CD4-positive, alpha-beta T cell treated with Interleukin-15 for 4 hours (primary cell): Measurements from ENCODE around the gene RBM19.

Source experiments
- DNase-seq: peaks from one replicate; pipeline ENCODE4 v3.0.0-alpha.2; 2020; ENCODE audit warnings: low spot score

Gene RBM19

GRCh38 chr12:113899561-113900471 lies 66.3 kb downstream of the RBM19 start:
- DNase-seq = no peak

GRCh38 chr12:113899042-113899560 lies 67.0 kb downstream of the RBM19 start:
- no peak for DNase-seq

DNA sequence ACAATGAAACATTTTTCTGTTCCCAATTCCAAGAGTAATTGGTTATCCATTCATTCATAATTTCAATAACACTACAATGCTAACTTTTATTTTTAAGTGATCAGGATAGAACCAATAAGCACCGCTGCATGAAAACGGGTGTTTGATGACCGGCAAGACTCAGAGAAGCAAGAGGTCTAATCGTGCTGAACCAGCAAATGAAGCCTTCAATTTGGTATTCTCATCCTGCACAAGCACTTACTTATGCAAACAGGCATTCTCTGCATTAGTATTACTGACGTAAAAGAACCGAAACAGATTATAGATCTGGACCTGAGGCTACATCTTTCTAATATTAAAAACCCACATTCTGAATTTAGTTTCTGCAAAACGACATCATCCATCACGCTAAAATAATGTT lies 67.7 kb downstream of the RBM19 start:
- no peak for DNase-seq

GRCh38 chr12:113897406-113897805 lies 68.7 kb downstream of the RBM19 start:
- DNase-seq = no peak

GRCh38 chr12:113896841-113897240 lies 69.3 kb downstream of the RBM19 start:
- no peak for DNase-seq

DNA sequence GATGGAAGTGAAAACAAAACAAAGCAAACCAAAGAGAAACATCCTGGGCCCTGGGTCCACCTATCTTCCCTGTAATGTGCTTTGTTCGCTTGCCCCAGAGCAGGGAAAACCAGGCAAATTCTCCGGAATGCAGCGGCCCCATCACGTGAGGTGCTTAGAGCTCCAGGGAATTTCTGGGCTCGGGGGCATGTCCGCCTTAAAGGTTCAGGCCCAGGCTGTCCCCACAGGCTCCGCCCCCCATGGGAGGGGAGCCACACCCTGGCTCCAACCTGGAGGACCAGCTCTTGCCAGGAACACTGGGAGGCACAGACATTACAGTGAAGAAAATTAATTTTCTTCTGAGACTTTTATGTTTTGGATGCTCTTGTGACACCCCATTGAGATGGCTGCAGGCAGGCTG lies 69.9 kb downstream of the RBM19 start:
- no peak for DNase-seq

DNA sequence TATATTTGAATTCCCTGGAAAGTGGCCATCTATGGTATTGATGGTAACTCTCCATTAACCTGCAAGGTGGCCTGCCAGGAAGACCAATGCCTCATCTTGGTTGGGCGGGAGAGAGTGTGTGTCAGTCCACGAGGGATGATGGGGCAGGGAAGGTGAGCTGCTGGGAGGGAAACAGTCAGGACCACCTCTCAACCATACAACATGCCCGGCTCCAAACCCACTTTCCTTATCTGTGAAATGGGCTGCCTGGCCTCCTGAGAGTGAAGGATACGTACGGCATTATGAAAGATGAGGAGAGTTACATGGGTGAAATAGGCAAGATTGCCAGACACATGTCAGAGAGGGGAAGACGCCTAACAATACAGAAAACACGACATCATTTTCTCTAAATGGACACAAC lies 70.9 kb downstream of the RBM19 start:
- no peak for DNase-seq

DNA sequence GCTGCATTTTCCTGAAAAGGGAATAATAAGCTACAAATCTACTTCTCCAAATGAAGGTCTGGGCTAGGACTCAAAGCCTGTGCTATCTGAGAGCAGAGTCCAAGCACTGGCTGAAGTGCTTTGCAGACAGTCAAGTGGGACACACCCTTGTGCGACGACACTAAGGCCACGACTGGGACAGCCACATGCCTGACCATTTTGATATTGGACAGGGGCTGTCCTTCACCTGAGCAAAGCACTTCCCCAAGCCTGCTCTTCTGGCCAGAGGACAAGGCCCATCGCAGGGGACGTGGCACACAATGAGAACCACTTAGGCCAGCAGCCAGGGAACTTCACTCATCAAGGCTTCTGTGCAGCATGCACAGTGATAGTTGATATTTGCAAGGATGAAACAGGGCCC lies 71.4 kb downstream of the RBM19 start:
- no peak for DNase-seq

DNA sequence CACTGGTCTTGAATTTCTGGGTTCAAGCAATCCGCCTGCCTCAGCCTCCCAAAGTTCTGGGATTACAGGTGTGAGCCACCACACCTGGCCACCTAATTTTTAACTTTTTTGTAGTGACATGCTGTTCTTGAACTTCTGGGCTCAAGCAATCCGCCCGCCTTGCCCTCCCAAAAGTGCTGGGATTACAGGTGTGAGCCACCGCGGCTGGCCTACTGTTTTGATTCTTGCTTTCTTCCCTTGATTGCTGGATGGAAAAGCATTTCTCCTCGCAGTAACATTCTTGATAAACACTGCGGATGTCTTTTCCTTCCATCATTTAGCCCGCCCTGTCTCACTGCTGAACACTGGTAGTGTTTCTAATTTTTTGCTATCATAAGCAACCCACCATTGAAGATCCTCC lies 72.9 kb downstream of the RBM19 start:
- no peak for DNase-seq

- no peak for DNase-seq
Measured at GRCh38 chr12:113892556-113892955, 73.6 kb downstream of the RBM19 start.

DNA sequence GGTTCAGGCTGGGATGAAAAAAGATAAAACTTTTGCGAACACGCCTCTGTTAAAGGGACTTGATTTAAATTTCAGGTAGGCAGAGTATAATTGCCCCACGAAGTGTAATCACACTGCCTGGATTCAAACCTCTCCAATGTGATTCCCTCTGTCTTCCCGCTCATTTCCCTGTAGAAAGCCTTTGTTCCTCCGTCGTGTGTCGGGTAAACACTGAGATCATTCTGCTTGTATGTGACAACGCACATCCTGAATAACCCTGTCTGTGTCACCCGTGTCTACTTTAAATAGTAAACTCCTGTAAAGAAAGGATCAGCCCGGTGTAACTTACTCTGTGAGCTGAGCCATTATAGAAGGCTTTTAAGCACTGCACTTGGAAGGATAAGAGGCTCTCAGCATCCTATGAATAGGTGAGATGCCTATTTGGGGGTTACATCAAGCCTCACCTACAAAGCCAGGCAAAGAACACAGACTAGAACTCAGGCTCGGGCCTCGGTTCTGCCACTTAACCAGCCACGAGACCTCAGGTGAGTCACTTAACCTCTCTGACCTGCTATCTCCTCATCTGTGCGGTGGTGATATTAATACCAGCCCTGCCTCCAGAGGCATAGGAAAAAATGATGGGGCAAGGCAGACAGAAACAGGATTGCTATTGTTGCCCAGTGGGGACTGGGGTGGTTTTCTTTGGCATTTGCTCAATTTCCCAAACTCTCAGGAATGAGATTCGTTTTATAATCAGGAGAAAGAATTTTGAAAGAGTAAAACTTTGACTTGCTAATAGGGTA lies 74.2 kb downstream of the RBM19 start:
- DNase-seq = no peak

DNA sequence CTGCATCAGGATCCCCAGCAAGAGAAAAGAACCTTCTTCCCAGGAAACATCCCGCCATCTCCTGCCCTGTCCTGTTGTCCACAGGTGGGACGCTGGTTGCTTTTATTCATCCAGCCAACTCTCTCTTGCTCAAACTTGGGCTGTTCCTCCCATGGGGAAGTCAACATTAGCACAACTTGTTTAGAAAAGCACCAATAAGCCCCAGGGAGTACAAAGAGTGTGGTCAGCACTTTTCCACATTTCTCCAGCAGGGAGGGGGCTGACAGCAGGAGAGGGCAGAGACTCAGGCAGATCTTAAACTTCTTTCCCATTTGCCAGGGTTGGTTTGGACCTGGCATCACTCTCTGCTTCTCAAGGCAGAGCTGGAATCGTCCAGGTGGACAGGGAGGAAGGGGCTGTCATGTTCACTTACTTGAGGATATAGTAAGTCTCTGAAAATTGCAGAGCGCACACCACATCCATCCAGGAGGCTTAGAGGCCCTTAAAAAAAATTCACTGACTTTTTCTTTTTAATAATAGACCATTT lies 74.9 kb downstream of the RBM19 start:
- DNase-seq = no peak

- DNase-seq = no peak
Measured at GRCh38 chr12:113889891-113890581, 76.1 kb downstream of the RBM19 start.

- no peak for DNase-seq
Measured at GRCh38 chr12:113889076-113889475, 77.0 kb downstream of the RBM19 start.

GRCh38 chr12:113888435-113888834 lies 77.7 kb downstream of the RBM19 start:
- no peak for DNase-seq

GRCh38 chr12:113887906-113888305 lies 78.2 kb downstream of the RBM19 start:
- no peak for DNase-seq

- no peak for DNase-seq
Measured at GRCh38 chr12:113886721-113887120, 79.4 kb downstream of the RBM19 start.

GRCh38 chr12:113884392-113884791 lies 81.7 kb downstream of the RBM19 start:
- DNase-seq = no peak

GRCh38 chr12:113882690-113883089 lies 83.4 kb downstream of the RBM19 start:
- no peak for DNase-seq

DNA sequence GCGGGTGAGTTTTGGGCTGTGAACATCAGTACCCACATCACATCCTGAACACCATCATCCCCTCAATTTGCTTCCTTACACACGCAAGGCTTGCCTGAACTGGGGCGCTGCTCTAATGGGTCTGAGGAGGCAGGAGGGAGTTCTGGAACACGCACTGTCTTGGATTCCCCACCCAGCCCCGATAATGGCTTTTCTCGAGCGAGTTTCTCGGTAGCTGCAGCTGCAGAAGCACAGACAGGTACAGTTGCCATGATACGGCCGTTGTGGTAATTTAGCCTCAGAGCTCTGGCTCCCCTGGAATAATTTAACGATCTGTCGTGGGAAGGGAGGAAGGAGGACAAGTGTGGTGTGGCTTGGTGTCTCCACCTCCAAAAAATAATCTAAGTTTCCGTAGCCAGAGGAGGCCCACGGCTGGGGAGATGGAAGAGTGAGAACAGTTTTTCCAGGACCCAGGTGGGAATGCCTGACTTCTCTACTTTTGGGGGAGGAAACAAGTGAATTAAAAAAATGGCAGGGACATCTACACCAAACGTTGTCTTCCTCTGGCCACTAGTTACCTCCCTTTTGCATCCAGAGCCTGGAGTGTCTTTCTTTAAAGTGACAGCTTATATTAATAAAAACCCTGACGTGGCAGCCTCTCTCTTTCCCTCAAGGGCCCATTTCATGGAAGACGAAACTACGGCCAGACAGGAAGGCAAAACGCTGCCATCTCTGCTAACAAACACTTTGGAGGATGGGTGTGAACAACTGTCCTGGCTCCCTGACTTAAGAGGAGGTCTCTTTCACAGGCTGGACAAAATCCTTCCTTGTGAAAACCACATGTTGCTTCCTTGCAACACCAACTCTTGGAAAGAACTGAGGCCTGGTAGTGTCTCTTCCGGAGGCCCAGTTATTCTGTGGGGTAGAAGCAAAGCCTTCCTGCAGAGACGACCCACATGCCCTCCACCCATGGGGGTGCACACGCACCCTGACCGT lies 84.8 kb downstream of the RBM19 start:
- DNase-seq = no peak

DNA sequence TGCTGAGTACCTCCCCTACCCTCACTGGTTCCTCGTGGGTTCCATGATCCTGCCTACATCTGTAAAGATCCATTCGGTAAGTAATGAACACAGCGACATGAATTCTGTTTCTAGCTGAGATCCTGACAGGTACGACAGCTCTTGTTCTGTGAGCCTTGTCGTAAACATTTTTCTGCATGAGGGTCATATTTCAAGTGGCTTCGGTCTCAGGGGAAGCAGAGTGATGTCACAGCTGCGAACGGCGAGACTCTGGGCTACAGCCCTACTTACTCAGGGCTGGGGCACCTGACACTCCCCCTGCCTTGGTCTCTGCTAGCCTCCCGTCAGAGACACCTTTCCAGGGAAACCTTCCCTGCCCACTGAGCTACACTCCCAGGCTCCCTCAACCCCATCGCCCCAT lies 85.8 kb downstream of the RBM19 start:
- DNase-seq = no peak
